HG03432 (cell line): ENCODE data around the gene FBXW4.

Source experiments
- ATAC-seq: cut with Tn5 transposase; IDR thresholded peaks from one replicate; pipeline ENCODE4 v1.9.1; 2021; ENCODE audit warnings: mild to moderate bottlenecking, moderate library complexity; ENCODE audit not compliant: unreplicated experiment

Gene FBXW4, protein sequence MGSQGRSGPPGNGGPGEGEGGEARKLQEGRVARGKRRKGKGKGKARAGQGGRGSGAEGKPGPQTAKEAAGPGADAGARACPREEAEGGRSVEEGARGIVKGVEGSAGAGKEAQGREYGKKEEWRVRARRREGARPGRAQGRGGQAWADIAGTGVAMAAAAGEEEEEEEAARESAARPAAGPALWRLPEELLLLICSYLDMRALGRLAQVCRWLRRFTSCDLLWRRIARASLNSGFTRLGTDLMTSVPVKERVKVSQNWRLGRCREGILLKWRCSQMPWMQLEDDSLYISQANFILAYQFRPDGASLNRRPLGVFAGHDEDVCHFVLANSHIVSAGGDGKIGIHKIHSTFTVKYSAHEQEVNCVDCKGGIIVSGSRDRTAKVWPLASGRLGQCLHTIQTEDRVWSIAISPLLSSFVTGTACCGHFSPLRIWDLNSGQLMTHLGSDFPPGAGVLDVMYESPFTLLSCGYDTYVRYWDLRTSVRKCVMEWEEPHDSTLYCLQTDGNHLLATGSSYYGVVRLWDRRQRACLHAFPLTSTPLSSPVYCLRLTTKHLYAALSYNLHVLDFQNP

DNA sequence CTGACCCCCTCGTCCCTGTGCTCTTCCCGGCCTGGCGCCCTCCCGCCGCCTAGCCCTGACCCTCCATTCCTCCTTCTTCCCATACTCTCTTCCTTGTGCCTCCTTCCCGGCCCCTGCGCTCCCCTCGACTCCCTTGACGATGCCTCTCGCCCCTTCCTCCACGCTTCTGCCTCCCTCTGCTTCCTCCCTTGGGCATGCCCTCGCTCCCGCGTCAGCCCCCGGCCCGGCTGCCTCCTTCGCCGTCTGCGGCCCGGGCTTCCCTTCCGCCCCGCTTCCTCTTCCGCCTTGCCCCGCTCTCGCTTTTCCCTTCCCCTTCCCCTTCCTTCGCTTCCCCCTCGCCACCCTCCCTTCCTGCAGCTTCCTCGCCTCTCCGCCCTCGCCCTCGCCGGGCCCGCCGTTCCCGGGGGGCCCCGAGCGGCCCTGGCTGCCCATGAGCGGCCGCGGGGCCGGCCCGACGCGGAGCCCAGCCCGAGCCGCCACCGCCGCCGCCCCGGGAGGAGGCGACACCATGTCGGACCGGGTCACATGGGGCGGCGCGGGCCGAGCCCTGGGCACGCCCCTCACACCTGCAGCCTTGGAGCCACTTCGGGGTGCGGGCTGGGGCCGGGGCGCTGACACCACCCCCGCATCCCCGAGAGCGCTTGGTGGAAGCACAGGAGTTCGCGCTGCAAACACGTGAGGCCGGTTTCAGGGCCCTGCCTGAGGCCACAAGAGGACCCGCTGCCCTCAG lies at the start of gene FBXW4:
Gene FBXW4, minus strand, starts transcription at position 497 of the 730 bp plus-strand sequence. Its CDS starts 65 bp downstream, at position 432.
- ATAC-seq, result peak; percentile 75

DNA sequence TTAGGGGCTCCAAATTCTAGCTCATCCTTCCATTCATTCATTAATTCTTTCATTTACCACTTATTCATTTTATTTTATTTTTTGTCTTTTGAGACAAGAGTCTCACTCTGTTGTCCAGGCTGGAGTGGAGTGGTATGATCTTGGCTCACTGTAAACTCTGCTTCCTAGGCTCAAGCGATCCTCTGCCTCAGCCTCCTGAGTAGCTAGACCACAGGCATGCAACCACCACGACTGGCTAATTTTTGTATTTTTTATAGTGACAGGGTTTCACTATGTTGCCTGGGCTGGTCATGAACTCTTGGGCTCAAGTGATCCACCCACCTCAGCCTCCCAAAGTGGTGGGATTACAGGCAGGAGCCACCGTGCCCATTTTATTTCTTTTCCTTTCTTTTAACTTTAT lies 49.3 kb upstream of the FBXW4 start:
- no peak for ATAC-seq

DNA sequence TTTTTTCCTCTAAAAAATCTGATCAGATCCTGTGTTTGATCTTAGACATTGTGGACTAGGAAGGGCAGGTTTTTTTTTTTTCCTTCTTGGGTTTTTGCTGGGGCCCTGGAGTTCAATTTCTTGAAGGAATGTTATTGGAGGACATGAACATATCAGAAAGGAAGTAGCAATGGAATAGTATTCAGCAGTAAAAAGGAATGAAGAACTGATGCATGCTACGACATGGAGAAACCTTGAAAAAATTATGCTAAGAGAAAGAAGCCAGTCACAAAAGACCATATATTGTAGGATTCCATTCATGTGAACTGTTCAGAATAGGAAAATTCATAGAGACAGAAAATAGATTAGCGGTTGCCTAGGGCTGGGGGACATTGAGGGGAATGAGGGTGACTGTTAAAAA lies 47.0 kb upstream of the FBXW4 start:
- no peak for ATAC-seq

DNA sequence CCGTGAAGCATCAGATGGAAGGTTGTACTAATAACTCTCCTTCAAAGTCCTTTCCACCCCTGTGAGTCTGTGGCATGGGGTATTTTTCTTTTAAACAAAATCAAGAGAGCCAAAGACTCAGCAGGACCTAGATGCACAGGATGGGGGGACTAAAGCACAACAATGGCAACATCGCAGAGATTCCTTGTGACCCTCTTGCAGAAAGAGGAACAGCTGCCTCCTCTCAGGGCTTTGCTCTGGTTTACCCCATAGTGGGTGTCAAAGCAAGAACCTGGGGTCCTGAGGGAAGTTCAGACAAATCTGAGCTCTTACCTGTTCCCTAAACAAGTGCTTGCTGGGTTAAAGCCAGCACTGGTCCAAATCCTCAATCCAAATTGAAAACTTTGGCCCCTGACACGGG lies 41.7 kb upstream of the FBXW4 start:
- no peak for ATAC-seq

DNA sequence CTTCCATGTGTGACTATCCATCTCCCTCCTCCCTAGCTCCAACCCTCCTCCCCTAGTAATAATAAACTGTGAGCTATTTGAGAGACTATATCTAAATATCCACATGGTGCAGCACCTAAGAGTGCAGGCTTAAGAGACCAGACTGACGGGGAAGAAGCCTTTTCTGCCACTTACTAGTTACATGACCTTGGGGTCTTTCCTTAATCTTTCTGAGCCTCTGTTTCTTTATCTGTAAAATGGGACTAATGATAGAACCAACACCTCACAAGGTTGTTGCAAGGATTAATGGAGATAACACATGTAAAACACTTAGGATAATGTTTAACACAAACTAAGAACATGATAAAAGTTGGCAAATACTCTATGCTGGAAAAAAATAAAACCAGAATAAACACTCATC lies 37.1 kb upstream of the FBXW4 start:
- no peak for ATAC-seq

DNA sequence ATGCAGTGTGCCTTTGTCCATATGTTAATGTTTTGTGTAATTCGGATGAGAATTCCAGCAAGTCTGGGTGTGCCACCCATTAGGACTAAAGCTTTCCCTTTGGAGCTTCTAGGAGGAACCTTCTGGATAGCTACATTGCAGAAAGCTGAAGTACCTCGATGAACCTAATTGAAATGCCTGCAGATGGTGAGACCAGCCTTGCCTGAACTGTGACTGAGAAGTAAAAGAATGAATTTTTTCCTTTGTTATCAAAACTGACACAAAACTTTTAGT lies 31.1 kb upstream of the FBXW4 start:
- no peak for ATAC-seq

DNA sequence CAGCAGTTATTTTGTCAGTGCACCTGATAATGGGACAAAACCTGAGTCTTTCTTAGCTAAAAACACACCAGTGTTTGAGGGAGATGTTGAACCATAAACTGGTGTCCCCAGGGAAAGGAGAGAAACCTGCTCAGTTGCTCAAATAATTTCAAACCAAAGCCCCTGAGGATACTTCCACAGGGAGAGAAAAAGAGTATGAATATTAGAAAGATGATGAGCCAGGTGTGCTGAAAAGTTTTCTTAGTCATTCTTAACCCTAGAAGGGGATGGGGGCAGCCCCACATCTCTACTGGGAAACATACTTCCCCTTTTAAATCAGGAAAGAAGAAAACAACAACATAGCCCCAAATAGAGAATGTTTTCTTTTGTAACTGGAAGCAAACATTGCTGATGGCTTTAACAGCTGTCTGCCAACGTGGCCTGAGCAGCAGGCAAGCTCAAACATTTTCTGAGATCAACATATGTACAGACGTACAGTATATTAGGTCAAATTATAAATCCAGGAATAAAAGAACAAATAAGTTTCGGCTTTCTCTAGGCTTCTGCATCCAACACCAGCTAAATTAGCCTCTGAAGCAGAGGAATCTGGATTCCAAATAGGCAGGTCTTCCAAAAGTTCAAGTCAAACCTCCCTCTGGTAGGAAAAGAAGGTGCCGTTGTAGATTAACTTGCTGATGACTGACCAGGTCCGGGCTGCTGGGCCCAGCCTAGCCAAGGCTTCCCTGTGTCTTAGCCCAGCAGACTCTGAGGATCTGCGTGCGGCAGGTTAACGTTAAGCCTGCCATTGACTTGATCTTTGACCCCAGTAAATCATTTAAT lies 30.5 kb upstream of the FBXW4 start:
- ATAC-seq, result no peak

DNA sequence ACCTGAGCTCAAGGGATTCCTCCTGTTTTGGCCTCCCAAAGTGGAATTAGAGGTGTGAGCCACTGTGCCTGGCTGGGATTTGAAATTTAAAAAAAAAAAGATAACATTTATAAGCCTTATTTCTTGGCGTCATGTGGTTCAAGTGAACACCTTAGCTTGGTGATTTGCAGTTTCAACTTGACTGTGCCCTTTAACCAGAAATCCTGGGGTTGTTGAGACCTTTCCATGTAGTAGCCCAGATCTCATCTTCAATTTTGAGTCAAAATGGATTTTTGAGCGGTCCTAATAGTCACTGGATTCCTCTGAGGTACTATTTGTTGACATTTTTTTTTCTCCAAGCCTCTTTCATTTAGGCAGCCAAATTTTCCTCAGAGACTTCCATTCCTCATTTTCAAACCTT lies 29.5 kb upstream of the FBXW4 start:
- no peak for ATAC-seq

DNA sequence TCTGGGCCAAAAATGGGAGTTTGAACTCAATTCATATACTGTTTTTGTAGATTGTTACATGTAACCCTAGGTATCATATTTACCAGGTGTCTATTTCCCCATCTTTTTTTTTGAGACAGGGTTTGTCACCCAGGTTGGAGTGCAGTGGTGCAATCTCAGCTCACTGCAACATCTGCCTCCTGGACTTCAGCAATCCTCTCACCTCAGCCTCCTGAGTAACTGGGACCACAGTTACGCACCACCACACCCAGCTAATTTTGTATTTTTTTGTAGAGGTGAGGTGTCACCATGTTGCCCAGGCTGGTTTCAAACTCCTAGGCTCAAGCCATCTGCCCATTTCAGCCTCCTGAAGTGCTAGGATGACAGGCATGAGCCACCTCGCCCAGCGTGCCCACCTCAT lies 28.2 kb upstream of the FBXW4 start:
- no peak for ATAC-seq

DNA sequence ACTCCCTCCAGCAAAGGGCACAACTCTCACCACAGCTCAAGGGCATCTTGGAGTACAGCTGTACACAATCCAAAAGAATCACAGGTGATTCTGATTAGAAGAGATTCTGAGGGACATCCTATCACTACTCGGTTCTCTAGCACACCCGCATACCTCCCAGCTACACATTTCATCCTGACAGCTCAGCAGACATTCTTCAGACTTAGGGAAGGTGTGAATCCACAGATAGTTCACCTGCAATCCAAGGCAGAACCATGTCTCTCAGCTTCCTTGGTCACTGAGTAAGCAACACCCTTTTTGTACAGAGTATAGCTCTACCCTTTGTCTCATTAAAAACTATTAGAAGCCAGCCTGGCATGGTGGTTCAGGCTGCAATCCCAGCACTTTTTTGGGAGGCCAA lies 26.8 kb upstream of the FBXW4 start:
- ATAC-seq, result no peak

DNA sequence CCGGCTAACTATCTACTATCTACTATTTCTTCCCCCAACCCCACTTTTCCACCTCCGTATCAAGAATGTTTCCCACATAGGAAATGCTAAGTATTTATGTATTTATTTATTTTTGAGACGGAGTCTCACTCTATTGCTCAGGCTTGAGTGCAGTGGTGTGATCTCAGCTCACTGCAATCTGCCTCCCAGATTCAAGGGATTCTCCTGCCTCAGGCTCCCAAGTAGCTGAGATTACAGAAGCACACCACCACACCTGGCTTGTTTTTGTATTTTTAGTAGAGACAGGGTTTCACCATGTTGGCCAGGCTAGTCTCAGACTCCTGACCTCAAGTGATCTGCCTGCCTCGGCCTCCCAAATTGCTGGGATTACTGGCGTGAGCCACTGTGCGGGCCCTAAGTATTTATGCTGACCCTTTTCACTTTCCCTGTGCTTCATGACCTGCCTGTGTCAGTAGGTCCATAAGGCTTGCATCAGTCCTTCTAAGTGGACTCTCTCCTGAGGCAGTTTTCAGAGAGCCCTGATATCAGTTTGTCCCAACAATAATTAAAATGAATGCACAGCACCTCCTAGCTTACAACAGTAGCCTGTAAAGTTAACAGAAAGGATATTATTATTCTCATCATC lies 25.7 kb upstream of the FBXW4 start:
- ATAC-seq, result no peak

DNA sequence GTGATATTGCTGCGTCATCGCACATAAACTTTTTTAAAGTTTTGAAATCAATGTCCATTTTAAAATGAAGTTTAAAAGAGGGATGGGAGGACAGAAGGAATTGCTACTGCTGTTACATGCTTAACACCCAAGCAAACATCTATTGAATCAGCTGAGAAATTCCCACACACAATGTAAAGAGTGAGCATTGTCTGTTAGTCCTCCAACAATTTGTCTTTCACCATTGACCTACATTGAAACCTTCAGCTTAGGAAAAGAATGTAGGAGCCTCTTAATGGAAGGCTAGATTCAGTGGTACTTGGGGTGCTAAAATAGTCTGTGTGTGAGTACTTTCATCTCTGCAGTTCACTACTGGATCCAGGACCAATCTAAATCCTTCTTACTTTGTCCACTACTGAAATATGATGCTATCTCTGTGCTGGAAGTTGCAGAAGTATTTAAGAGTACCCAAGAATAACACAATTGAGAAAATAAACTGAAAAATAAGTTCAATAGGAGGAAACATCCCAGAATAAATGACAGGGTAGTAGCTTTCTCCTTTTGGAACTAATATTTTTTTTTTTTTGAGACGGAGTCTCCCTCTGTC lies 23.8 kb upstream of the FBXW4 start:
- no peak for ATAC-seq

DNA sequence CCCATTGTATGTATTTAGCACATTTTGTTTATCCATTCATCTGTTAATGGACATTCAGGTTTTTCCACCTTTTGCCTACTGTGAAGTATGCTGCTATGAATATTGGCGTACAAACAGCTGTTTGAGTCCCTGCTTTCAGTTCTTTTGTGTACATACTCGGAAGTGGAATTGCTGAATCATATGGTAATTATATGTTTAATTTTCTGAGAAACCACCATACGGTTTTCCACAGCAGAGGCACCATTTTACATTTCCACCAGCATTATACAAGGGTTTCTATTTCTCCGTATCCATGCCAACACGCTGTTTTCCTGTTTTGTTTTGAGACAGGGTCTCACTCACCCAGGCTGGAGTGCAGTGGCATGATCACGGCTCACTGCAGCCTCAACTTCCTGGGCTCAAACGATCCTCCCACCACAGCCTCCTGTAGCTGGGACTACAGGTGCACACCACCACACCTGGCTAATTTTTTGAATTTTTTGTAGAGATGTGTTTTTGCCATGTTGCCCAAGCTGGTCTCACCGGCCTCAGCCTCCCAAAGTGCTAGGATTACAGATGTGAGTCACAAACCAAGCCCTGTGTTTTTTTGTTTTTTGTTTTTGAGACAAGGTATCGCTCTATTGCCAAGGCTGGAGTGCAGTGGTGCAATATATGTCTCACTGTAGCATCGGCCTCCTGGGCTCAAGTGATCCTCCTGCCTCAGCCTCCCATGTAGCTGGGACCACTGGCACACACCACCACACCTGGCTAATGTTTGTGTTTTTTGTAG lies 22.1 kb upstream of the FBXW4 start:
- no peak for ATAC-seq

DNA sequence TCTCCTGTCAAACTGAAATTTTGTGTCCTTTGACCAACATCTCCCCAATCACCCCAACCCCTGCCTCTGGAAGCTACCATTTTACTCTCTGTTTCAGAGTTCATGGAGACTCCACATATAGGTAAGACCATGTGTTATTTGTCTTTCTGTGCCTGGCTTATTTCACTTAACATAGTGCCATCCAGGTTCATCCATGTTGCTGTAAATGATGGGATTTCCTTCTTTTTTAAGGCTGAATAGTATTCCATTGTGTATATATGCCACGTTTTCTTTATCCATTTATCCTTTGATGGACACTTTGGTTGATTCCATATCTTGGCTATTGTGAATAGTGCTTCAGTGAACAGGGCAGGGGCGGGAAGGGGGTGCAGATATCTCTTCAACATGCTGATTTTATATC lies 18.0 kb upstream of the FBXW4 start:
- no peak for ATAC-seq

DNA sequence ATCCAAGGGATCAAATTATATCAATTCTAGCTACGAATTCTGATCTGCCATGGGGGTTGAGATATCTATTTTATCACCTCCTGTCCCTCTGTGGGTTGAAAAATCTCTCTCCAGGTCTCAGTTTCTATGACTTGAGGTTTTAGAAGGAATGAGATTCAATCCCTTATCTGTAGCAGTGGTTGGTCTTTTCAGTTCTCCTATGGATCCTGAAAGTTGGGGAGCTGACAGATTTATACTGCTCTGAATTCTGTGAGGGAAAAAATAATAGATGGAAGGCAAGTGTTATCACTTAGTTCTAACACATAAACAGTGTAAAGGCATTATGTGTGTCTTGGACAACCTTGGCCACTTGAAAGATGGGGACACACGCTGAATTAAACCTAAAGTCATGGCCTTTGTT lies 15.8 kb upstream of the FBXW4 start:
- ATAC-seq, result no peak

DNA sequence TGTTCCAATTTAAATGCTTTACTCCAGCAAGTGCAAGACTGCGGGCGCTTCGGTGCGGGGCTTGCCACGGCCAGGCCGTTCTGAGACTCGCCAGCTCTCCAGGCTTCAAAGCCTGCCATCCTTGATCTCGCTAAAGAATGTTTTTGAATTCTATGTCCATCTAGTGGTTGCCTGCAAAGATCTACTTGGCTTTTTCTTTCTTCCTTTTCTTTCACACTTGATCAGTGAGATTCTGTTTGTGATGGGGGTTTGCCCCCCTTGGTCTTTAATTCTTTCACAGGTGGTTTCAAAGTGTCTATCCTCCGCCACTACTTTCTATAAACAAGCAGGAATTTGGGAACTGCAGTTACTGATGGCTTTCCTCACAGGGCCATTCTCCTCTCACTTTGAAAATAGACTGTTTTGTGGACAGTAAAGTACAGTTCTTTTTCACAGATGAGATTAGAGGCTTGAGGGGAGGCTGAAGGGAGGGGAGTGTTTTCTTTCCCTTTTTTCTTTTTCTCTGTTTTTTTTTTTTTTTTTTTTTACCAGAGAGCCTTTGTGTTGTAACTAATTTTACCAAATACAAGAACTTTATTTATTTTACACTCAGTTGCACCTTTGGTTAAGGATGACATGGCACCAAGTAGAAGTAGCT lies 15.2 kb upstream of the FBXW4 start:
- ATAC-seq, result no peak

DNA sequence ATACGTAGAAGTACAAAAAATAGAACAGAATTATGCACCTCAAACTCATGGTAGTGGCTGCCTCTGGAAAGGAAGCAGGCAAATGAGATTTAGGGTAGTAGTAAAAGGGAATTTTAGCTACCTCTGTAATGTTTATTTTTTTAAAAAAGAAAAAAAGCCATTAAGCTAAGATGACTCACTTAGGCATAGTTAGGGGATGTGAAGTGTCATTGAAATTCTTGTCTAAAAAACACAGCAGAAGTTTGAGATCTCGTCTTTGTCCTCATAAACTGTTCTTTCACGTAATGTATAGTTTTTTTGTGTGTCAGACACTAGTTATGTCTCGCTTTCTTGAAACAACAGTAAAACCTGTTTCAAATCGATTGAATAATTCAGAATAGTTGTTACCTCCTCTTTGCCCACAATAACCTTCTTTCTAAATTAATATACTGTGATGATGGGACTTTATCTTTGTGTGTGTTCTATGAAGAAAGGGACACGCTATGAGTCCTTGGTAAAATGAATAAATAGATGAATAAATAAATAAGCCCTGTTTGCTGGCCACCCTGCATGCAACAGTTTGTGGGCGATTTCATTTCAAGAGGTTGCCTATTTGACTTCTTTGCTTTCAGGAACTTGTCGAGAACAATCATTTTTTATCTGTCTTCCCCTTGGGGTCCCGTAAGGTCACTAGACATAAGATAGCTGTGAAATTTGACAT lies 14.5 kb upstream of the FBXW4 start:
- no peak for ATAC-seq

DNA sequence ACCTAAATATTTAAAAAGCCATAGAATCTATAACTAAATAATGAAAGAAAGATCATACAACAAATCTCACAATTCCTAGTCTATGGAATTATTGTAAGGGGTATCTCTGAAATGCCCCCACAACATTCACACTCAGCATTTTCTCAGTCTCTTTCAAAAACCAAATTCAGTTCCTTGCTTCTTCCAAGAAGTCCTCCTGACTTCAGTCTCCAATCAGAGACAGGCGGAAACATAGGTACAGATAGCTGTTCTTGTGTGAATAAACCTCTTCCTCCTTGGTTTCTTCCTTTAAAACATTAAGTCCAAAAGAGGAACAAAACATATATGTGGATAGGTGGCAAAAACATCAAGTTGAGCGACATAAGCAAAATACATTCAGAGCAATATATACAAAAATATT lies 13.9 kb upstream of the FBXW4 start:
- no peak for ATAC-seq

DNA sequence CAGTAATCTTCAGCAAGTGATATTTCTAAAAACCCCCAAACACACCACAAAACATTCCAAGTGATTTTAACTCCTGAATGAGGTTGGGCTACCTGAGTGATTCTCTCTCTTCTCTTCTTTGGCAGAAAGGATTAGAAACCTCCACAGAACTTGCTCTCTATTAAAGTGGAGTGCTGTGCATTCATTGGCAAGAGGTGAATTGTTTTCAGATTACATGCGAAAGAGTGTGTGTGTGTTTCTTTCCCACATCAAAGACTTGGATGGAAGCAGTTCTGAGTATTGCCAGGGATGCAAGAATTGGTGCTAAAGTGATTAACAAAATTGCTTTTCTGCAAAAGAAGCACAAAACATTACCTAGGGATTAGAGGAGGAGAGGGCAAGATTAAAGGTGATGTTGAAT lies 13.1 kb upstream of the FBXW4 start:
- ATAC-seq, result no peak
